HFFc6 (cell line): ENCODE measurements around the gene TMEM135. TPM values are rescaled to one million over a fixed set of nuclear protein-coding genes. Genes with fewer than 3 reads are reported as not detected.

Experiments used
- DNase-seq: peaks from one replicate; pipeline ENCODE4 v3.0.0-alpha.2; 2018
- H3K27ac Mint-ChIP-seq: 2 replicates; pipeline ENCODE4 v1.8.0; 2020; ENCODE audit warnings: mild to moderate bottlenecking, mixed read lengths
- H3K27me3 Mint-ChIP-seq: 2 replicates; pipeline ENCODE4 v1.8.0; 2021; ENCODE audit warnings: mild to moderate bottlenecking, moderate library complexity, mixed read lengths; ENCODE audit not compliant: insufficient read depth
- H3K36me3 Mint-ChIP-seq: 2 replicates; pipeline ENCODE4 v1.8.0; 2021; ENCODE audit warnings: low read depth, mixed read lengths
- H3K4me1 Mint-ChIP-seq: 2 replicates; pipeline ENCODE4 v1.8.0; 2020; ENCODE audit warnings: low read depth, mixed read lengths
- H3K4me3 Mint-ChIP-seq: 2 replicates; pipeline ENCODE4 v1.8.0; 2020; ENCODE audit warnings: mild to moderate bottlenecking, moderate library complexity, mixed read lengths
- H3K9me3 Mint-ChIP-seq: 2 replicates; pipeline ENCODE4 v1.8.0; 2020; ENCODE audit warnings: mild to moderate bottlenecking, mixed read lengths
- CTCF ChIP-seq: fragments of 200-600 bp; sonication (generic); IDR thresholded peaks from 2 replicates; pipeline ENCODE4 v1.5.0; 2021; ENCODE audit warnings: antibody characterized with exemption, mild to moderate bottlenecking
- total RNA-seq, 6 experiments: library from RNA; stranded (reverse); fragmentation: NEBNext Ultra II Directional; extraction: Animal tissue kit (Norgen Biotek cat#: 25700); gene quantifications; 2 replicates in 1 of 6; 3 replicates in 5 of 6; pipeline ENCODE4 v1.2.3, GENCODE V29; 2021

TMEM135 gene
- total RNA-seq, 6 experiments from 2014 or later, result 13.1 to 28.3 (median 20.5) TPM

- Mint-ChIP-seq H3K4me3 (no peak overlapping the region), H3K27ac (no peak overlapping the region), H3K36me3 (no peaks in the 10 kb centered on the region), H3K9me3 (no peaks in the 10 kb centered on the region), H3K27me3 (no peaks in the 10 kb centered on the region), H3K4me1 (no peaks in the 10 kb centered on the region)
- TF ChIP-seq CTCF, result no peak
- no peak for DNase-seq
Observed at GRCh38 chr11:87013912-87014825, 23.6 kb upstream of the TMEM135 start.

- Mint-ChIP-seq H3K36me3 (no peaks in the 10 kb centered on the region), H3K27ac (no peak overlapping the region), H3K27me3 (peaks cover 2% of the 10 kb centered on the region; the same call in 1 of the 2 replicates), H3K4me3 (no peak overlapping the region), H3K9me3 (no peaks in the 10 kb centered on the region), H3K4me1 (peaks cover 12% of the 10 kb centered on the region)
- TF ChIP-seq CTCF, result no peak
- no peak for DNase-seq
Observed at GRCh38 chr11:87015645-87016044, 22.1 kb upstream of the TMEM135 start.

GRCh38 chr11:87019613-87020271 is 18.0 kb upstream of the TMEM135 start:
- no peak for TF ChIP-seq CTCF
- peaks cover 12% of the 10 kb centered on the region for H3K4me1 Mint-ChIP-seq

GRCh38 chr11:87020336-87020735 is 17.4 kb upstream of the TMEM135 start:
- H3K27ac Mint-ChIP-seq, result no peak overlapping the region
- H3K9me3 Mint-ChIP-seq, result no peaks in the 10 kb centered on the region
- H3K36me3 Mint-ChIP-seq, result no peaks in the 10 kb centered on the region
- H3K4me3 Mint-ChIP-seq, result no peak overlapping the region
- no peak for DNase-seq
- TF ChIP-seq CTCF, result no peak
- peaks cover 12% of the 10 kb centered on the region for H3K27me3 Mint-ChIP-seq
- H3K4me1 Mint-ChIP-seq, result peaks cover 12% of the 10 kb centered on the region

More at GRCh38 chr11:87019613-87020271, 18.0 kb upstream of the TMEM135 start:
- H3K9me3 Mint-ChIP-seq, result no peaks in the 10 kb centered on the region
- no peak overlapping the region for H3K4me3 Mint-ChIP-seq
- no peaks in the 10 kb centered on the region for H3K36me3 Mint-ChIP-seq
- H3K27ac Mint-ChIP-seq, result peak overlapping the region; percentile 8; the same call in 1 of the 2 replicates
- DNase-seq, result no peak
- peaks cover 7% of the 10 kb centered on the region for H3K27me3 Mint-ChIP-seq

GRCh38 chr11:87020764-87021365 is 16.9 kb upstream of the TMEM135 start:
- no peak for TF ChIP-seq CTCF
- Mint-ChIP-seq H3K27me3 (peaks cover 13% of the 10 kb centered on the region), H3K36me3 (no peaks in the 10 kb centered on the region), H3K4me1 (peaks cover 12% of the 10 kb centered on the region), H3K27ac (no peak overlapping the region), H3K4me3 (no peak overlapping the region), H3K9me3 (no peaks in the 10 kb centered on the region)
- DNase-seq, result no peak
